Medulla oblongata (tissue), 1 donor: ENCODE data around the gene PRPF6.
"Not testable (repeated sequence)": the region's sequence is repeated elsewhere in the genome, so short reads cannot be mapped to it uniquely, and the experiment has no call there.

Experiments used
- DNase-seq: peaks from one replicate; pipeline ENCODE4 v3.0.0-alpha.2; 2015; ENCODE audit errors: extremely low spot score

PRPF6 gene

DNA sequence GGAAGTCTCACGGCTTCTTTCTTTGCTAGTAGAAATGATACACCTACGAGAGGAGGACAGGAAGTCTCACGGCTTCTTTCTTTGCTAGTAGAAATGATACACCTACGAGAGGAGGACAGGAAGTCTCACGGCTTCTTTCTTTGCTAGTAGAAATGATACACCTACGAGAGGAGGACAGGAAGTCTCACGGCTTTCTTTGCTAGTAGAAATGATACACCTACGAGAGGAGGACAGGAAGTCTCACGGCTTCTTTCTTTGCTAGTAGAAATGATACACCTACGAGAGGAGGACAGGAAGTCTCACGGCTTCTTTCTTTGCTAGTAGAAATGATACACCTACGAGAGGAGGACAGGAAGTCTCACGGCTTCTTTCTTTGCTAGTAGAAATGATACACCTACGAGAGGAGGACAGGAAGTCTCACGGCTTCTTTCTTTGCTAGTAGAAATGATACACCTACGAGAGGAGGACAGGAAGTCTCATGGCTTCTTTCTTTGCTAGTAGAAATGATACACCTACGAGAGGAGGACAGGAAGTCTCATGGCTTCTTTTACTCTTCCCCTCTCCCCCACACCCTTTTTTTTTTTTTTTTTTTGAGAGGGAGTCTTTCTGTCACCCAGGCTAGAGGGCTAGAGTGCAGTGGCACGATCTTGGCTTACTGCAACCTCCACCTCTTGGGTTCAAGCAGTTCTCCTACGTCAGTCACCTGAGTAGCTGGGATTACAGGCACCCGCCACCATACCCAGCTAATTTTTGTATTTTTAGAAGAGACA lies 31.6 kb downstream of the PRPF6 start:
- not testable (repeated sequence) for DNase-seq

DNA sequence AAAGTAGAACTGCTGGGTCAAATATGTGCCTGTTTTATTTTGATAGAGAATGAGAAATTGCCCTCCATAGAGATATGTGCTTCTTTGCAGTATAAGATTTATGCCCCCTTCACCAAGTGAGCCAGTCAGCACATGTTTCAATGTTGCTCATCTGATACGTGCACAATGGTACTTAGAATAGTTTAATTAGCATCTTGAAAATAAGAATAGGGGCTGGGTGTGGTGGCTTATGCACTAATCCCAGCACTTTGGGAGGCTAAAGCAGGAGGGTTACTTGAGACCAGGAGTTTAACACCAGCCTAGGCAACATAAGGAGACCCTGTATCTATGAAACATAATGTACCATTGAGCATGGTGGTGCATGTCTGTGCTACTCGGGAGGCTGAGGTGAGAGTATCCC lies 34.7 kb downstream of the PRPF6 start:
- DNase-seq, result no peak

DNA sequence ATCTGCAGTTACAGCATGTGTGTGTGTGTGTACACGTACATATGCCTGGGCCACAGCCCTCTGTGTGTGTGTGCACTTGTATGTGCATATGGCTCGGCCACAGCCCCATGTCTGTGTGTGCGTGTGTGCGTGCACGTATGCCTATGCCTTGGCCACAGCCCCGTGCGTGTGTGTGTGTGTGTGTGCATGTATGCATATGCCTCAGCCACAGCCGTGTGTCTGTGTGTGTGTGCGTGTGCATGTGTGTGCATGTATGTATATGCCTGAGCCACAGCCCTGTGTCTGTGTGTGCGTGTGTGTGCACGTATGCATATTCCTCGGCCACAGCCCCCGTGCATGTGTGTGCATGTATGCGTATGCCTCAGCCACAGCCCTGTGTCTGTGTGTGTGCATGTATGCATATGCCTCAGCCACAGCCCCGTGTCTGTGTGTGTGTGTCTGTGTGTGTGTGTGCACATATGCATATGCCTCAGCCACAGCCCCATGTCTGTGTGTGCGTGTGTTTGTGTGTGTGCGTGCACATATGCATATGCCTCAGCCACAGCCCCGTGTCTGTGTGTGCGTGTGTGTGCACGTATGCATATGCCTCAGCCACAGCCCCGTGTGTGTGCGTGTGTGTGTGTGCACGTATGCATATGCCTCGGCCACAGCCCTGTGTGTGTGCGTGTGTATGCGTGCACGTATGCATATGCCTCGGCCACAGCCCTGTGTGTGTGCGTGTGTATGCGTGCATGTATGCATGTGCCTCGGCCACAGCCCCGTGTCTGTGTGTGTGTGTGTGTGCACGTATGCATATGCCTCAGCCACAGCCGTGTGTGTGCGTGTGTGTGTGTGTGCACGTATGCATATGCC lies 40.4 kb downstream of the PRPF6 start:
- no peak for DNase-seq

DNA sequence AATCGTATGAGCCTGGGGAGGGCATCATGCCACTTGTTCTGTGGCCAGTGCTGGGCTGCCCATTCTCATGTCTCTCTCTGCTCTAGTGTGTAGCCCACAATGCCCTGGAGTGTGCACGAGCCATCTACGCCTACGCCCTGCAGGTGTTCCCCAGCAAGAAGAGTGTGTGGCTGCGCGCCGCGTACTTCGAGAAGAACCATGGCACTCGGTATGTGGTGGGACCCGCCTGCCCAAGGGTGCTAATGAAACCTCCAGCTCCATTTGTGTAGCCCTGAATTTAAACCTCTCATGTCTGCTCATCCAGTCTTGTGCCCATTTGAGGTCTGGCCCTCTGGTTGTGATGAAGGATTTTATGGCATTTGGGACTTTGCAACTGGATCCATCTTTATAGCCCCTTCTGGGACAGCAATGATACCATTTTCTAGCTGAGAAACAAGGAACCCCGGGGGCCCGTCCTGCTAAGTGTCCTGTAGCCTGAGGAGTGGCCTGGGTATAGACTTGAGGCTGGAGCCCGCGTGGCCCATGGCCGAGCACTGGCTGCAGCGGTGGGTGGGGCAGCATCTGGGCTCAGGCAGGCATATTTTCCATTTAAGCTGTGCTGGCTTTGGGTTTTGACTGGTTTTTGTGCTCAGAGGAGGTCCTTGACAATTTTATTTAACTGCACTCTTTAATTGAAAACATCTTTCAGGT lies 41.9 kb downstream of the PRPF6 start:
- DNase-seq, result no peak

DNA sequence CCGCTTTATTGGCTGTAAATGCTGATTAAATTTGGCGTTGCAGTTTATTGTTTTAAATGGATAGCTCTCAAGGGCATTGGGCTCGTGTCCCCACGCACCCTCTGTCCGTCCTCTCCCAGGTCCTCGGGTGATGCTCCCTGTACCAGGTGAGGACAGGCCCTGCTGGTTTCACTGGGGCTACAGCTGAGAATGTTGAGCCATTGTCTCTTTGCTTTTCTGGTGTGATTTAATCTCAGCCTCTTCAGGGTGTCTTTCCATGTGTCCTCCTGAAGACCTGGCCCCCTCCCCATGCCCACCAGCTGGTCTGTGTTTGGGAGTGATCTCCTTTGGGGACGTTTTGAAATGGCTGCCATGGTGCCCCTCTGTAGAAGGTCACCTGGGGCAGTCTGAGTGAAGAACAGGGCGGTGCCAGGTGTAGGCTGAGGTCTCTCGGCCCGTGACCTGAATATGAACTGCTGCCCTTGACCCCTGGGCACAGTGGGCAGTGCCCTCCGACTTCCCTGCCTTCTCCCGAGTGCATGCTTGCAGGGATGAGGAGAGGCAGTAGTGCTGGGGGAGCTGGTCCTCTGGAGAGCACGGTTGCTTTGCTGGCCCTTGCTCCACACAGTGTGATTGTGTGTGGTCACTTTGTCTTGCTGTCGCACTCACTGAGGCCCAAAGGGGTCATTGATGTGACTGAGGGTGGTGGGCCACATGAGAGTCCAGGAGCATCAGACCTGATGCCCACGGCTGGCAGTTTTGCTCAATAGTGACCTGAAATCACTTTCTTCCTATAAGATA lies 42.6 kb downstream of the PRPF6 start:
- DNase-seq, result no peak

DNA sequence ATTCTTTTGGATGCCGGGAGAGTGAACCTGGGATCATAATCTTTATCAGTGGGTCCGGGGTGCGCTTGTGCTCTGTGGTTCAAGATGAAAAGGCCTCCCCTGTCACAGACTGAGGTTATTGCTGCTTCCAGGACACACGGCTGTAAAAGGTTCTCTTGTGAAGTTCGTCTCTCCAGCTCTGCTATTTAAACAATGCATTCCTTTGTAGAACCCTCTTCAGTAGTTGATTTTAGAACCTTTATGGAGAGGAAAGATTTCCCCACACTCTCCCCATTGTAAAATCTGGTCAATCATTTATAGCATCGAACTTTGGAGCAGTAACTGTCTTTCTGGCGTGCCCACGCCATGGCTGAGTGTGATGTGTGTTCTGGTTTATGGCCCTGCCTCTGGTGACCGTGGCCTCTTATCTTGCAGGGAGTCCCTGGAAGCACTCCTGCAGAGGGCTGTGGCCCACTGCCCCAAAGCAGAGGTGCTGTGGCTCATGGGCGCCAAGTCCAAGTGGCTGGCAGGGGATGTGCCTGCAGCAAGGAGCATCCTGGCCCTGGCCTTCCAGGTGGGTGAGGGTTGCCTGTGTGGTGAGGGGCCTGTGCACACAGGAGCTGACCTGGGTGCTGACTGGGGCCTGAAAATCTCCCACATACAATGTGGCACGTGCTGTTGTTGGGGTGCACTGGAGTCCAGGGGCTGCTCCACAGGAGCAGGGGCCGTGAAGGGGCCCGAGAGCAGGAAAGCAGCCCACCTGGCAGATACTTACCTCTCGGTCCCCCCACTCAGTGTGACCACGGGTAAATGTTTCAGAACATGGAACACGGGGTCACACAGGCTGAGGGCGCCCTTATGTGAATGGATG lies 43.4 kb downstream of the PRPF6 start:
- DNase-seq, result no peak

DNA sequence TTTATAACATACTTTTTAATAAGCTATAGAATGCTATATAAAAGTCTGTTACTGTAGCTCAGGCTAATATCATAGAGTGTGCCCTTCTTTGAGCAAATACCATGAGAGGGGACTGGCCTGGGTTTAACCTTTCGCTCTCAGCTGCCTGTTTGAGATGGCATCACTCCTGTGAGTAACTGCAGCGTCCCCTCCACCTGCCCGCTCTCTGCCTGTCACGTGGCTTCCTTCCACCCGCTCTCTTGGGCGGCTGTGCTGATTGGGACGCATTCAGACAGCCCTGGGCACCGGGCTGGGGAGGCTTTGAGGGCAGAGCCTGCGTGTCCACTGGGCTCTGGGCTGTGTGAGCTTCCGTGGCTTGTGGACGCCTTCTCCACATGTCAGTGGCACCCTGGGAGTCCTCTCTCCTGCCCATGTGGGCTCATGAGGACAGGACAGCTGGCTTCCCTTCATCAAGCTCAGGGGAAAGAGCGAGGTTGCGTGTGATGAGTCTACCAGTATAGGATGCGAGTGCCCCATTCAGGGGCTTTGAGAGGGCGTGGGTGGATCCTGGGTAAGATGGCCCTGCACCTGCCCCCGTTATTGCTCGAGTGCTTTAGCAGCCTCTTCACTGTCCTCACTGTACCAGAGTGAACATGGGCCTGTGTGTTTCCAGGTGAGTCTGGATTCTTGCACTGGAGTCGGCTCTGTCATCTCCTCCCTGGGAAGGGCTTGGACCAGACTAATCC lies 44.3 kb downstream of the PRPF6 start:
- no peak for DNase-seq

DNA sequence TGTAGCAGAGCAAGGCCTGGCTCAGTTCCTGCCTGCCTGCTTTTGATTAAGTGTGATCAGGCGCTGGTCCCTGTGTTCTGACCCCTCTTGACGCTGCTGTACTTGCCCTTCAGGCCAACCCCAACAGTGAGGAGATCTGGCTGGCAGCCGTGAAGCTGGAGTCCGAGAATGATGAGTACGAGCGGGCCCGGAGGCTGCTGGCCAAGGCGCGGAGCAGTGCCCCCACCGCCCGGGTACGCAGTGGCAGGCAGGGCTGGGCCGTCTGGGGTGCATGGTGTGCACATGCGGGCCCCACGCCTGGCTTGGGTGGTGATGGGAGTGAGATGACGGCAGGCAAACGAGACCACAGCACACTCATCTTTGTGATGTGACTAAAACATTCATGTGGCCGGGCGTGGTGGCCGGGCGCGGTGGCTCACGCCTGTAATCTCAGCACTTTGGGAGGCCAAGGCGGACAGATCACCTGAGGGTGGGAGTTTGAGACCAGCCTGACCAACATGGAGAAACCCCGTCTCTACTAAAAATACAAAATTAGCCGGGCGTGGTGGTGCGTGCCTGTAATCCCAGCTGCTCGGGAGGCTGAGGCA lies 45.0 kb downstream of the PRPF6 start:
- no peak for DNase-seq

DNA sequence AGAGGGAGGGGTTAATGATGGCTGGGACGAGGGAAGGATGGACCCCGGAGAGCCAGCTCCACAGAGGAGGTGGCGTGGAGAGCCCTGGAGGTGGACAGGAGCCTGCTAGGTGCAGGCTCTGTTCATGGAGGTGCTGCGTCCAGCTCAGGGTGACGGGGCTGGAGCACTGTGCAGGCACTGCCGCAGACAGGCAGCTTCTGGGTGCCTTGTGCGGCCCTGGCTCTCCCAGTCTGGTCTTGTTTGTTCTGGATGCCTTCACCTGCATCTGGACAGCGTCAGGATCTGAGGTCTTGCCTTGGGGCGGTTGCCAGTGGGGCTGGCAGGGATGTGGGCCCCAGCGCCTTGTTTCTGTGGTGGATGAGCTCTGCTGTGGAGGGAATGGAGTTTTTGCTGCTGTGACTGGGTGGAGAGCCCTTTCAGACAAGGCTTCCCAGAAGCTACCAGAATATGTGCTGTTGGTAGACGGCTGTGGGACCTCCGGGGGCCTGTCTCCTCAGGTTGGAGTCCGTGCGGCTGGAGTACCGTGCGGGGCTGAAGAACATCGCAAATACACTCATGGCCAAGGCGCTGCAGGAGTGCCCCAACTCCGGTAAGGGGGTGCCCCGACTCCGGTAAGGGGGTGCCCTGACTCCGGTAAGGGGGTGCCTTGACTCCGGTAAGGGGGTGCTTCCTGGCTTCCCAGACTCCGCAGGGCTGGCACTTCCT lies 47.2 kb downstream of the PRPF6 start:
- DNase-seq, result no peak

DNA sequence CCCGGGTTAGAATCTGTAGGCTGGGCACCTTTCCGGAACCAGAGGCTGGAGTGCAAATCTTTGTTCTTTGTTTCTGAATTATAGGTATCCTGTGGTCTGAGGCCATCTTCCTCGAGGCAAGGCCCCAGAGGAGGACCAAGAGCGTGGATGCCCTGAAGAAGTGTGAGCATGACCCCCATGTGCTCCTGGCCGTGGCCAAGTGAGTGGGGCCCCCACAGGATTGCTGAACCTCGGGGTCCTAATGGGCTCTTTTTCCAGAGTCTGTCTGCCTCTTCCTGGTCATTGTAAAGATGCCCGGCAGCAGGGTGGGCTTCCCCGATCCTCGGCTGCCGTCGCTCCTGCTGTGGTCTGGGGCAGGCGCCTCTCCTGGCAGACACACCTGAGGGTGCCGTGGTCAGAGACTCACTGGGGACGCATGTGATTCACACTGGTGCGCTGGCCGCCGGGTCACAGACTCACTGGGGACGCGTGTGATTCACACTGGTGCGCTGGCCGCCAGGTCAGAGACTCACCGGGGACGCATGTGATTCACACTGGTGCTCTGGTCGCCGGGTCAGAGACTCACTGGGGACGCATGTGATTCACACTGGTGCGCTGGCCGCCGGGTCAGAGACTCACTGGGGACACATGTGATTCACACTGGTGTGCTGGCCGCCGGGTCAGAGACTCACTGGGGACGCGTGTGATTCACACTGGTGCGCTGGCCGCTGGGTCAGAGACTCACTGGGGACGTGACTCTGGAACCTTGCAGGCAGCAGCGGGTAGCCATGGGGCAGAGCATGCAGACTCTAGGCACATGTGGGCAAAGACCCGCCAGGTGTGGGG lies 48.6 kb downstream of the PRPF6 start:
- no peak for DNase-seq

DNA sequence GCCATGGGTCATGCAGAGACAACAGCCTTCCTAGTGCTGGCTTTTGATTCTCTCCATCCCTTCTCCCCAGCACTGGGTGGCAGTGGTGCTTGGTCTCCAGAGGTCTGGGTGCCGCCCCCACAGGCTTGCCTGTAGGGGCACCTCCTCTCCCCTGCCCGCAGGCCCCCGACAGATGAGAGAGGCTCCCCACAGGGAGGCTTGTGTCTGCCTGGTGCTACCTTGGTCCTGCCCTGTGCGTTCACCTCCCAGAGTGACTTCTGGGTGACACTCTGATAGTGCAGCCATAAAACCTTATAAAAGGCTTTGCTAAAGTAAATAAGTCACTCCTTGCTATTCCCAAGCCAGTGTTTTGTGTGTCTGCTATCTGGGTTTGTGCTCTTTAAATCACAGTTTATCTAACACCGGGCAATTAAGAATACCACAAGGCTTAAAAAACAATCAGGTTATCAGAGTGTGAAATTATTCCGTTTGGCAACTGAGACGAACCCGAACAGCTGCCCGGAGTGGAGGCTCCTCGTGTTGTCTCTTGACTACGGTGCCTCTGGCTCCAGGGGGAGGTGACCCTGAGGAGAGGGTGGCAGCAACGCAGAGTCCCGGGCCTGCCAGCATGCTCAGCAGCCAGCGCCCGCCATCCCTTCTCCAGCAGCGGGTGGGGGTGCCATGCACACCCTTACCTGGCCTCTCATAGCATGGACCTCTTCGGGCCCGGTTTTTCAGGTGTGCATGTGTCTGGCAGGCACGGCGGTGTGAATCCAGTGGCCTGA lies 49.6 kb downstream of the PRPF6 start:
- no peak for DNase-seq

DNA sequence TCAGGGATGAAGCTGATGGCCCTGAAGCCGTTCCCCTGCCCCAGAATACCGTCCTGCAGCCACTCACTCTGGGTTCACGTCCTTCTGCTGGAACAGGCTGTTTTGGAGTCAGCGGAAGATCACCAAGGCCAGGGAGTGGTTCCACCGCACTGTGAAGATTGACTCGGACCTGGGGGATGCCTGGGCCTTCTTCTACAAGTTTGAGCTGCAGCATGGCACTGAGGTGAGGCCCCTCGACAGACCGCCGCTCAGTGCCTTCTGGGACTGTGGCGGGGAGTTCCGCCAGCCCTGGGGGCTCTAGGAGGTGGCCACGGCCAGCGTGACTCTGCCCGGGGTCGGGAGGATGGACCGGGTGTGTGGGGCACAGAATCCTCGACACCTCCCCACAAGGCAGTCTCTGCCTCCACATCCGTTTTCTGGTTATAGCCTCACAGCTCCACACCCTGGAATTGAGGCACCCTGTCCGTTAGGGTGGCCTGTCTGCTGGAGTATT lies 50.9 kb downstream of the PRPF6 start:
- no peak for DNase-seq

DNA sequence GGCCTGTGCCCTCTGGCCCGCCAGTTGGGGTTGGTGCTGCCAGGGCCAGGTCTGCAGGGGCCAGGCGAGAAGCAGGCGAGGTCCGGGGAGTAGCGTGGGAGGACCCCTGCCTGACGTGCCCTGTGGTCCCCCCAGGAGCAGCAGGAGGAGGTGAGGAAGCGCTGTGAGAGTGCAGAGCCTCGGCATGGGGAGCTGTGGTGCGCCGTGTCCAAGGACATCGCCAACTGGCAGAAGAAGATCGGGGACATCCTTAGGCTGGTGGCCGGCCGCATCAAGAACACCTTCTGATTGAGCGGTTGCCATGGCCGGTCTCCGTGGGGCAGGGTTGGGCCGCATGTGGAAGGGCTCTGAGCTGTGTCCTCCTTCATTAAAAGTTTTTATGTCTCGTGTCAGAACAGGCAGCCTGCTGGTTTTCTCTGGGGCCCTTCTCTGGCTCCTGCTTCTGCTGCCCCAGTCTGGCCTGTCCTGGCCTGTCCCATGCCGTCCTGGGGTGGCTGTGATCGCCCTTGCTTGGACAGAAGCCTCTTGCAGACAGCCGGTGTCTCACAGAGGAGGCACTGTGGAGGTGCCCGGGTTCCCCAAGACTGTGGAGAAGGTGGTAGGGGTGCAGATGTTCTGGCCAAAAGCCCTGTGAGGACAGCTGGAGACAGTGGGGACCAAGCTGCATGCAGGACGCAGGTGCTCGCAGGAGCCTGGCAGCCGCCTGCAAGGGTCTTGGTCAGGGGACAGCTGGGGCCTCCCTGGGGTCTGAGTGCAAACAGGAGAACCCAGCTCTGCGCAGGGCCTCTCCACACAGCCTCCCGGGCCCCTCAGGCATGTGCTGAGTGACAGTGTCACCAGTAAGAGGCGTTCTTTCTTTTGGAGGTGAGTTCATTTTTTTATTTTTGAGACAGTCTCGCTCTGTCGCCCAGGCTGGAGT lies 52.0 kb downstream of the PRPF6 start:
- DNase-seq, result no peak

DNA sequence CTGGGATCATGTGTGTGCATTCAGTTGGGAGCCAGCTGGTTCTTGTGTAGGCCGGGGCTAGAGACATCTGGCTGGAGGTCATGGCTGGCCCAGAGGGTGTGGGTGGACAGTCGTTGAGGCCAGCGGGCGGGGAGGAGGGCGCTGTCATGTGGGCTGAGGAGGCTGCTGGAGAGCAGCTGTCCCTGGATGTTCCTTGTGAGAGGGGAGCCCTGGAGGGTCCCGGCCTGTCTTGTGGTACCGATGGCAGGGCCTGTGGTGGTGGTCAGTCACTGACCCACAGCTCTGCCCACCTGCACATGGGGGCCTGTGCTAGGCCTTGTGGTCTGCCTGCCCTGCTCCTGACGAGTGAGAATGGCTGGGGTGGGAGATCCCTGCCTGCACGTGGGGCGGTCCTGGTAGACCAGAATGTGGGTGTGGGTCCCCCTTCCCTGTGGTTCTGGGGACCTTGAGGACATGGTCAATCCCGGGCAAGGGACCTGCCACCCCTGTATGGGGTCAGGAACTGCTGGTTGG lies 53.1 kb downstream of the PRPF6 start:
- no peak for DNase-seq

DNA sequence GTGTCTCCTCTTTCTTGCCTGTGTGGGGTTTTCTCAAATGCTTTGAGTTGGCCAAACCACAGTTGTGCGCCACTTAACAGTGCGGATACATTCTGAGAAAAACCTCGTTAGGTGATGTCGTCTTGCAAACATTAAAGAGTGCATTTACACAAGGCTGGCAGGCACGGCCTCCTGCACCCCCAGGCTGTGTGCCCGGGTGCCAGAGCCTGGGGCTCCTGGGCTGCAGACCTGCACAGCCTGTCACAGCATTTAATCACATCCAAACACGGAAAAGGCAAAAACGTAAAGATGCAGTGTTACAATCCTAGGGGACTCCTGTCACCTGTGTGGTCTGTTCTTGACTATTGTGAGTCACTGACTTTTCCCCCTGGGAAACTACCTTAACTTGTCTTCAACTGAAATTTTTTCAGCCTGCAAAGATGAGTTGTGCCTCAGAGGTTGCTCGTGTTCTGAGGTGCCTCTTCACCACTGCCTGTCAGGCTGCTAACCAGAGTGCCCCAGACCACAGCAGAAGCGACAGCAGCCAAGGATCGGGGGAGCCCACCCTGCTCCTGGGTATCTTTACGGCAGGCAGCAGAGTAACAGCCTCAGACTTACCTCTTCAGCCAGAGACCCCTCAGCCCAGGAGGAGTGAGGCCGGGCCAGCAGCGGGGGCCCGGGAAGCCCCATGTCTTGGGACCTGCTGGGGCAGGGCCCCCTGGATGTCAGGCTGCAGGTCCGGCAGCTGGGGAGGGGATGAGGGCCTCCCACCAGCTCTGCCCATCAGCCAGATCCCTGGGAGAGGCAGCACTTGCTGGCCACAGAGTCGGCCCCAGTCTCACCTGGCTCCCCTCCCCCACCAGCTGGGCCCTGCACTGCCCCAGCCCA lies 54.4 kb downstream of the PRPF6 start:
- DNase-seq, result no peak
